HG03135 (cell line): Measurements from ENCODE around the gene SAT1.

ENCODE experiments used
- ATAC-seq: cut with Tn5 transposase; IDR thresholded peaks from one replicate; pipeline ENCODE4 v1.9.1; 2021; ENCODE audit warnings: mild to moderate bottlenecking, moderate library complexity; ENCODE audit not compliant: unreplicated experiment

Gene SAT1

DNA sequence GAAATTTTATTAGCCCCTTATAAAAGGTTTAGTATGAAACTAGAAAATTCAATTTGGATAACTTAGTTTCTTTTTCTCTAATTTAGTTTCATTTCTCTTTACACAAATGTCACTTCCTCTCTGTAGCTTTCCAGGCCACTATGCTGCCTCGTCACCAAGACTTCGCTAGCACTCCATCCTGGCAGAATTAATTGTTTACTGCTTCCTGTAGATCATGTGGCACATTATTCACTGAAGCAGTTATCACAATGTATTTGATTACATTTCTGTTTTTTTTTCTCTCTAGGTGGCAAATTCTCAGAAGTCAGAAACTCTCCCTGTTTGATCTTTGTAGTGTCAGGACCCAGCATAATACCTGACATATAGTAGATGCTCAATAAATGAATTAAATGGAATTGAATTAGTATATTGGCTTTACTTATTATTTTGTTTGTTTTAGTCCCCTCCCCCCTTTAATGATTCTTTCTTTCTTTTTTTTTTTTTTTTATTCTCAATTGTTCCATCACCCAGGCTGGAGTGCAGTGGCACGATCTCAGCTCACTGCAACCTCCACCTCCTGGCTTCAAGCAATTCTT is 9.3 kb upstream of the SAT1 start:
- ATAC-seq = peak; percentile 91

DNA sequence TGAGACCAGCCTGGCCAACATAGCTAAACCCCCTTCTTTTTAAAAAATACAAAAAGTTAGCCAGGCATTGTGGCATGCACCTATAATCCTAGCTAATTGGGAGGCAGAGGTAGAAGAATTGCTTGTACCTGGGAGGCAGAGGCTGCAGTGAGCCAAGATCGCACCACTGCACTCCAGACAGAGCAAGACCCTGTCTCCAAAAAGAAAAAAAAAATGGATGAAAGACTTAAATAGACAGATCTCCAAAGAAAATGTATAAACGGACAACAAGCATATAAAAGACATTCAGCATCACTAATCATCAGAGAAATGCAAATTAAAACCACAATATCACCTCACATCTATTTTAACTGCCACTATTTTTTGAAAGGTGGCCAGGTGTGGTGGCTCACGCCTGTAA is 6.6 kb upstream of the SAT1 start:
- ATAC-seq = no peak

DNA sequence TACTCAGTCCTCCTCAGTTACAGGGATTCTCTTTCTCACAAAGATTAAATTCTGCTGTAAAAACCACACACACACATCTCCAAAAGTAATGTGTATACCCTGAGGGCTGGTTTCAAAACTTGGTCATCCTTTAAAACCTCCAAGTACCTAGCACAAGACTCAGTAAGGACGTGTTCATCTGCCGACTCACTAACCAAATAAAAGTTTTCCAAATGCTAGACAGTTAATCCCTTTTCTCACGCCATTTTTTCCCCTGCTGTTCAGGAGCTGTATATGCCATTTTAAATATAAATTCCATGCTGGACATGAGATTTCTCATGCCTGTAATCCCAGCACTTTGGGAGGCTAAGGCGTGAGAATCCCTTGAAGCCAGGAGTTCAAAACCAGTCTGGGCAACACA is 3.9 kb upstream of the SAT1 start:
- no peak for ATAC-seq

- no peak for ATAC-seq
Measured at GRCh38 chrX:23782455-23782854, 518 bp upstream of the SAT1 start.

- no peak for ATAC-seq
Measured at GRCh38 chrX:23783589-23784469, 856 bp downstream of the SAT1 start.

DNA sequence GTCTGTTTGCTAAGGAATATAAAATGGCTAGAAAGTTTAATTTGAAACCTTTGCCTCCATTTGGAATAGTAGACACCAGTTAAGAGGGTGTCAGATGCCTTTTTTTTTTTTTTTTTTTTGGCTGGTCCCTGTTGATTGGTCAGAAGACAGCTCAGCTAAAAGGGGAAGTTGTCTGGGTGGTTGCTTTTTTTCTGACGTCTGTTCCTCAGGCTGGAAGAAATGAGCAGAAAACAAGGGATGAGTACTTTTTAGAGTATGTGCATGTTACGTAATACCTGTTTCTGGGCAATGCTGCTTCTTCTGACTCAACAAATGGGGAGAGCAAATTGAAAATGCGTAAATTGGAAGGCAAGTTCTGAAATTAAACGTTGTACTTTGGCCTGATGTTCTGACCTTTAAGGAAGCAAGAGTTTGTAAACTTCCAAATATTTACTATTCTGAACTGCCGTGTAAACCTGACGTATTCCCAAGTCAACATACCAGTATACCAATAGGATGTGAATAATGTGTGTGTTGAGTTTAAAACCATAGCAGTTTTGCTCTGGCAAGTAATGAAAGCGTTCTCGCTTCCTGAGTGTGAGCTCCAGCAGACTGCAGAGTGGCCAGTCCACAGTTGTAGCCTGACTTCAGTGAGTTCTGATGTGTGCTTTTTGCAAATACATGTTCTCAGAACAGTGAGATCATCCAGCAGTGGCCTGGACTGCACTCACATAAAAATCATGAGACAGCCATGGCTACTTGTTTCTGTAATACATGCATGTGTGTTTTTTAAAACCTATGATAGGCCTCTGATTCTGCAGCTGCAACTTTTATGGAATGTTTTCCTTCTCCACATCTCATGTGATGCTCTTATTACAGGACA is 1.7 kb downstream of the SAT1 start:
- no peak for ATAC-seq

DNA sequence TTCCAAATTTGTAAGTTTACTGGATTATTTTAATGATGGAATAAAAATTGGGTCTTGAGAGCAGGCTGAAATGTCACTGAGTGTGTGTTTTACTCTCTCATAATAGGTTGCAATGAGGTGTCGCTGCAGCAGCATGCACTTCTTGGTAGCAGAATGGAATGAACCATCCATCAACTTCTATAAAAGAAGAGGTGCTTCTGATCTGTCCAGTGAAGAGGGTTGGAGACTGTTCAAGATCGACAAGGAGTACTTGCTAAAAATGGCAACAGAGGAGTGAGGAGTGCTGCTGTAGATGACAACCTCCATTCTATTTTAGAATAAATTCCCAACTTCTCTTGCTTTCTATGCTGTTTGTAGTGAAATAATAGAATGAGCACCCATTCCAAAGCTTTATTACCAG is 2.6 kb downstream of the SAT1 start:
- ATAC-seq = no peak

- ATAC-seq = no peak
Measured at GRCh38 chrX:23786268-23786815, 3.4 kb downstream of the SAT1 start.

- ATAC-seq = no peak
Measured at GRCh38 chrX:23787745-23788118, 4.8 kb downstream of the SAT1 start.

DNA sequence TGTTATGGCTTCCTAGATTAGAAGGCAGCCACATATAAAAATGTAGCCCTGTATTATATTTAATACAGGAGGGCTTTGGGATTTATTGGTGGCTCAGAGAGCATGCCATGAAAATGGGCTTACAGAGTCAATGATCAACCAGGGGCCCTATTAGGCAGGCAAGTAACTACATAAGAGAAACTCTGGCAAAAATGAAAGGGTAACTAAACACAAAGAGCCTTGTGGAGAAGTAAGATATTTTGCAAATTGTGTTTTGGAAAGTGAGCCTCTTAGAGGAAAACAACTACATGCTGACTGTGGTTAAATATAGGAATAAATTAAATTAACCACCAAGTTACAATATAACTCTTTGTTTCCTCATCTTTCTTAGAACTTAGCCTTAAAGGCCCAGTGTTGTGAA is 5.5 kb downstream of the SAT1 start:
- peak; percentile 72 for ATAC-seq

GRCh38 chrX:23788946-23789345 is 6.0 kb downstream of the SAT1 start:
- no peak for ATAC-seq

DNA sequence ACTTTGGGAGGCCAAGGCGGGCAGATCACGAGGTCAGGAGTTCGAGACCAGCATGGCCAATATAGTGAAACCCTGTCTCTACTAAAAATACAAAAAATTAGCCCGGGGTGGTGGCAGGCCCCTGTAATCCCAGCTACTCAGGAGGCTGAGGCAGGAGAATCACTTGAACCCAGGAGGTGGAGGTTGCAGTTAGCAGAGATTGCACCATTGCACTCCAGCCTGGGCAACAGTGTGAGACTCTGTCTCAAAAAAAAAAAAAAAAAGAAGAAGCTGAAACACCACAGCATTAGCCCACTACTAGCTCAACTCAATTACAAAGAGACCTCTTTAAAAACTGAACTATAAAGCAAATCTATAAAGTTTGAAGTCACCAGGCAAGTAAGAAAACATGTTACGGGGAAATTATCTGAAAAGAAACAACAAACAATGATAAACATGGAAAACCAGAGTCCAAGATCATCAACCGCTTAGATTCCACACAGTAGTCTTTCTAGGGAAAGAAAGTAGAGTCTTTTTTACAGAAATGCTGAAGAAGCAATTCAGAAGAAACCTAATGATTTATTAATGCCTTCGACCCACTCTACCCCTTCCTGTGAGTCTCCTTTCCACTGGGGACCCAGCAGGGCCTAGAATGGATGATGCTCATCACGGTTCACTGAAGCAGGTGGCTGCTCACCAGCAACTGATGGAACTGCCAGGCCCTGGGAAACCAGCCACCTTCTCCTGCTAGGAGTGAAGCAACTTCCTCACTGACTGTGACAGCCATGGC is 6.6 kb downstream of the SAT1 start:
- ATAC-seq = no peak

DNA sequence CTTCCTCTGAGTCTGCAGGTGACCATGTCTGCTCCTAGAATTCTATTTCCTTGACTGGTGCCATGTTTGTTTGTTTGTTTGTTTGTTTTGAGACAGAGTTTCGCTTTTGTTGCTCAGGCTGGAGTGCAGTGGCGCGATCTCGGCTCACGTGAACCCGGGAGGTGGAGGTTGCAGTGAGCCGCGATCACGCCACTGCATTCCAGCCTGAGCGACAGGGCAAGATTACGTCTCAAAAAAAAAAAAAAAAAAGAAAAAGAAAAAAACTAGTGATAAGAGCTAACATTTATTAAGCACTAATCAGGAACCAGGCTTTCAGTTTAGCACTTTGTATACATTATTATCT is 7.2 kb downstream of the SAT1 start:
- ATAC-seq = no peak

- no peak for ATAC-seq
Measured at GRCh38 chrX:23792861-23793553, 10.0 kb downstream of the SAT1 start.

GRCh38 chrX:23795221-23795620 is 12.2 kb downstream of the SAT1 start:
- no peak for ATAC-seq

DNA sequence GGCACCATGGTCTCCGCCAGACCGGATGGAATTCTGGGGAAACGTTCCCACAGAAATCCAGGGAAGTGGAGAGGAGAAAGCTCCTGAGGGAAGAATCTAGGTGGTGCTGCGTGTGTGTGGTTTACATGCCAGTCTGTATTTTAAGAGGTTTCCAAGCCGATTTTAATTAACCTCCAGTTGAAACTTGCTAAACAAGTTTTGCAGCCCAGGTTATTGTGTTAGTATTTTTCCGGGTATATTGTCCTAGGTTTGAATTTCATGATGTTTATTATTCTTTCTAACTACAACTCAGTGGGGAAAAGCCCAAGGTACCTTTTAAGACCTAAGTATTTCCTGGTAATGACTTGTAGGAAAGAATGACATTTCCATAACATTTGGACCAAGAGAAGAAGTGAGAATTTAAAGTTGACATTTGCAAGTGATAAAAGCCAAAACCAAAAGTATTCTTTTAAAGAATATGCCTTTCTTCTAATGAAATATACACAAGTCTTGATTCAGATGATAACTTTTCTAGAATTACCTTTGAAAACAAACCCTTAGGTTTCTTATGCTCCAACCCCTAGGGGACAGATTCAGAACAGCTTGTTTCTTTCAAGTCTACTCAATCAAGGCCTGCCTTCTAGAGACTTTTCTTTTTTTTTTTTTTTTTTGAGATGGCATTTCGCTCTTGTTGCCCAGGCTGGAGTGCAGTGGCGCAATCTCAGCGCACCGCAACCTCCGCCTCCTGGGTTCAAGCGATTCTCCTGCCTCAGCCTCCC is 14.6 kb downstream of the SAT1 start:
- ATAC-seq = no peak

DNA sequence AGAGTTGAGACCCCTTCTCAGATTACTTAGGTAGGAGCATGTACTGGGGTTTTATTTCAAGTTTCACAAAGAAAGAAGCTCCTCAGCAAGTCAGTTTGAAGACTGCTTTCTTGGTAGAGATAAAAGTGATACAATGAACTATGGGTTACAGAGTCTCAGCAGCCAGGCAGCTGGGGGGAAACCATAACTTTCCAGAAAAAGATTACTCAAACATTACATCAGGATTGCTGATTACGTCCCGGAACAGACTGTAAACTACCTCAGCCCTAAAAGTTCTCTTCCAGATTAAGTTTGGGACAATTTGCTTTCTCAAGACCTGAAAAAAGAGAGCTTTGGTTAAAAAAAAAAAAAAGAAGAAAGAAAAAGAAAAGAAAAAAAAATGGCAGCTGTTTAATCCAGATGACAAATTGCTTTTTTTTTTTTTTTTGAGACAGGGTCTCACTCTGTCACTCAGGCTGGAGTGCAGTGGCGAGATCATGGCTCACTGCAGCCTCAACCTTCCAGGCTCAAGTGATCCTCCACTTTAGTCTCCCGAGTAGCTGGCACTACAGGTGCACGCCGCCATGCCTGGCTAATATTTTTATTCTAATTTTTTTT is 16.6 kb downstream of the SAT1 start:
- ATAC-seq = no peak

GRCh38 chrX:23802431-23802830 is 19.5 kb downstream of the SAT1 start:
- ATAC-seq = no peak

- ATAC-seq = no peak
Measured at GRCh38 chrX:23803931-23804381, 21.0 kb downstream of the SAT1 start.
